Liver (tissue), 9 donors: Measurements from ENCODE around the gene ZNF79. TPM values are rescaled to one million over a fixed set of nuclear protein-coding genes. Genes with fewer than 3 reads are reported as not detected.

ENCODE experiments used
- DNase-seq: peaks from one replicate; pipeline ENCODE4 v3.0.0-alpha.2; 2017; ENCODE audit warnings: low spot score
- H3K27ac ChIP-seq, 2 donors: one replicate each; pipeline ENCODE4 v1.7.0; 2013; ENCODE audit warnings: inconsistent platforms in 2 of 2, low read length in 2 of 2, control low read depth in 1 of 2, low read depth in 1 of 2, mild to moderate bottlenecking in 1 of 2
- H3K27me3 ChIP-seq, 4 donors: one replicate each; pipeline versions ENCODE4 v1.6.1 to v1.7.0; 2013; ENCODE audit warnings: low read length in 3 of 4, inconsistent platforms in 1 of 4, mild to moderate bottlenecking in 1 of 4, moderate library complexity in 1 of 4; ENCODE audit not compliant: control insufficient read depth in 4 of 4, insufficient read depth in 4 of 4
- H3K36me3 ChIP-seq, 4 donors: one replicate each; pipeline versions ENCODE4 v1.6.1 to v1.7.0; 2013; ENCODE audit warnings: low read length in 3 of 4, mild to moderate bottlenecking in 3 of 4, low read depth in 1 of 4, moderate library complexity in 1 of 4; ENCODE audit not compliant: control insufficient read depth in 4 of 4, insufficient read depth in 3 of 4
- H3K4me1 ChIP-seq, 4 donors: one replicate each; pipeline versions ENCODE4 v1.6.1 to v1.7.0; 2013; ENCODE audit warnings: low read length in 3 of 4, mild to moderate bottlenecking in 3 of 4, moderate library complexity in 1 of 4; ENCODE audit not compliant: control insufficient read depth in 4 of 4, insufficient read depth in 4 of 4
- H3K4me3 ChIP-seq, 3 donors: one replicate each; pipeline versions ENCODE4 v1.6.1 to v1.7.0; 2013; ENCODE audit warnings: low read length in 3 of 3, control low read depth in 1 of 3, low read depth in 1 of 3, mild to moderate bottlenecking in 1 of 3
- H3K9ac ChIP-seq, 2 donors: one replicate each; pipeline ENCODE4 v1.7.0; 2013; ENCODE audit warnings: low read length in 2 of 2, mild to moderate bottlenecking in 2 of 2, moderate library complexity in 2 of 2, control low read depth in 1 of 2, low read depth in 1 of 2
- H3K9me3 ChIP-seq, 4 donors: one replicate each; pipeline versions ENCODE4 v1.6.1 to v1.7.0; 2013; ENCODE audit warnings: low read length in 3 of 4; ENCODE audit not compliant: control insufficient read depth in 4 of 4
- ATF3 ChIP-seq: IDR thresholded peaks from 2 replicates; pipeline ENCODE4 v1.6.1; 2016; ENCODE audit warnings: antibody characterized with exemption
- CTCF ChIP-seq: fragments of 150-350 bp; IDR thresholded peaks from 2 replicates; pipeline ENCODE4 v1.5.1; 2017; ENCODE audit warnings: improper control_type of control experiment, low read depth, low read length; ENCODE audit not compliant: missing input control
- EGR1 ChIP-seq, 2 donors: IDR thresholded peaks; 2 replicates each; pipeline ENCODE4 v1.6.1; 2016 to 2018; ENCODE audit warnings: antibody characterized with exemption in 2 of 2, low read depth in 2 of 2
- FOXA1 ChIP-seq: IDR thresholded peaks from 2 replicates; pipeline ENCODE4 v1.6.1; 2016; ENCODE audit warnings: antibody characterized with exemption
- FOXA2 ChIP-seq: IDR thresholded peaks from 2 replicates; pipeline ENCODE4 v1.6.1; 2016; ENCODE audit warnings: antibody characterized with exemption
- GABPA ChIP-seq, 2 donors: IDR thresholded peaks in 1 of 2; conservative IDR thresholded peaks in 1 of 2; 2 replicates each; pipeline ENCODE4 v1.6.1; 2016; ENCODE audit warnings: antibody characterized with exemption in 2 of 2, mild to moderate bottlenecking in 1 of 2, moderate library complexity in 1 of 2
- HNF4A ChIP-seq, 2 donors: conservative IDR thresholded peaks; 2 replicates each; pipeline ENCODE4 v1.6.1; 2016; ENCODE audit warnings: antibody characterized with exemption in 2 of 2, mild to moderate bottlenecking in 2 of 2
- HNF4G ChIP-seq: IDR thresholded peaks from 2 replicates; pipeline ENCODE4 v1.6.1; 2016; ENCODE audit warnings: antibody characterized with exemption
- JUND ChIP-seq, 2 donors: IDR thresholded peaks; 2 replicates each; pipeline ENCODE4 v1.6.1; 2016; ENCODE audit warnings: antibody characterized with exemption in 2 of 2
- MAX ChIP-seq: IDR thresholded peaks from 2 replicates; pipeline ENCODE4 v1.6.1; 2016; ENCODE audit warnings: antibody characterized with exemption
- NR2F2 ChIP-seq: IDR thresholded peaks from 2 replicates; pipeline ENCODE4 v1.6.1; 2016; ENCODE audit warnings: antibody characterized with exemption
- RAD21 ChIP-seq, 2 donors: IDR thresholded peaks; 2 replicates each; pipeline ENCODE4 v1.6.1; 2016; ENCODE audit warnings: antibody characterized with exemption in 2 of 2, mild to moderate bottlenecking in 2 of 2
- RXRA ChIP-seq, 2 donors: IDR thresholded peaks; 2 replicates each; pipeline ENCODE4 v1.6.1; 2017 to 2018; ENCODE audit warnings: antibody characterized with exemption in 2 of 2, mild to moderate bottlenecking in 1 of 2
- TAF1 ChIP-seq: conservative IDR thresholded peaks from 2 replicates; pipeline ENCODE4 v1.6.1; 2016; ENCODE audit warnings: antibody characterized with exemption, mild to moderate bottlenecking
- ZBTB33 ChIP-seq: IDR thresholded peaks from 2 replicates; pipeline ENCODE4 v1.6.1; 2016; ENCODE audit warnings: antibody characterized with exemption
- WGBS: extraction: QIAGEN DNeasy Blood & Tissue Kit; methylation state at CpG from one replicate; pipeline ENCODE4 v1.1.7; 2013; 5-methylcytosine and 5-hydroxymethylcytosine counted together
- polyA plus RNA-seq, 2 donors: library from polyadenylated mRNA; stranded (reverse) in 1 of 2; unstranded in 1 of 2; fragments of 200-250 nt in 1 of 2; fragments of >200 nt in 1 of 2; fragmentation: Nextera tagmentation in 1 of 2; extraction: Ambion mirVana in 1 of 2; gene quantifications; one replicate each; pipeline versions ENCODE4 v1.2.1 to v1.2.3, GENCODE V29; 2013 to 2015
- total RNA-seq, 2 donors: library from RNA; depleted of rRNA; stranded (reverse); fragments of >200 nt; gene quantifications; one replicate each; pipeline ENCODE4 v1.2.3, GENCODE V29; 2014
- donor health status: healthy.
- donor health status: healthy.
- donor health status: healthy.
- donor health status: healthy.
- donor health status: healthy.

Gene ZNF79
- total and polyA plus RNA-seq, 4 donors = 2.2 to 6.9 (median 4.2) TPM

- TF ChIP-seq FOXA1 (no peak), FOXA2 (no peak)
Measured at GRCh38 chr9:127388037-127388855, 35.9 kb upstream of the ZNF79 start (continued).

GRCh38 chr9:127388856-127389238 is 35.3 kb upstream of the ZNF79 start:
- Histone ChIP-seq H3K36me3 (no peaks in the 10 kb centered on the region), H3K9me3 (no peaks in the 10 kb centered on the region), H3K4me1 (no peaks in the 10 kb centered on the region), H3K27me3 (no peaks in the 10 kb centered on the region), H3K9ac (no peak overlapping the region), H3K4me3 (no peak overlapping the region), H3K27ac (no peak overlapping the region)
- WGBS = 78% methylated on average over 6 of the region's 6 CpGs
- no peak for DNase-seq
- no peak for TF ChIP-seq EGR1 (IDR thresholded peaks at IDR 0.05; ENCODE audit: low read depth in 2 of 2)
- TF ChIP-seq MAX = no peak
- TF ChIP-seq RXRA (IDR thresholded peaks at IDR 0.05) = no peak
- no peak for TF ChIP-seq NR2F2
- TF ChIP-seq CTCF = no peak
- no peak for TF ChIP-seq JUND (IDR thresholded peaks at IDR 0.05)
- TF ChIP-seq RAD21 (IDR thresholded peaks at IDR 0.05) = no peak

GRCh38 chr9:127389381-127390247 is 34.6 kb upstream of the ZNF79 start:
- H3K27ac ChIP-seq = no peak overlapping the region
- TF ChIP-seq EGR1 (IDR thresholded peaks at IDR 0.05; ENCODE audit: low read depth in 2 of 2) (no peak), HNF4A (conservative IDR thresholded peaks at IDR 0.05) (peak in 1 of 2 donors; percentile 43), NR2F2 (no peak), HNF4G (no peak), GABPA (IDR thresholded peaks at IDR 0.05 in 1 of 2, conservative IDR thresholded peaks at IDR 0.05 in 1 of 2) (no peak)
- H3K27me3 ChIP-seq = no peaks in the 10 kb centered on the region
- no peak overlapping the region for H3K4me3 ChIP-seq
- no peaks in the 10 kb centered on the region for H3K4me1 ChIP-seq
- H3K9ac ChIP-seq = no peak overlapping the region
- WGBS = 74% methylated on average over 4 of the region's 4 CpGs
- DNase-seq = no peak
- H3K36me3 ChIP-seq = no peaks in the 10 kb centered on the region
- H3K9me3 ChIP-seq = no peaks in the 10 kb centered on the region

GRCh38 chr9:127390248-127390545 is 34.0 kb upstream of the ZNF79 start:
- Histone ChIP-seq H3K9ac (no peak overlapping the region), H3K9me3 (no peaks in the 10 kb centered on the region), H3K27ac (no peak overlapping the region), H3K36me3 (no peaks in the 10 kb centered on the region), H3K4me3 (no peak overlapping the region), H3K27me3 (no peaks in the 10 kb centered on the region), H3K4me1 (no peaks in the 10 kb centered on the region)
- 85% methylated on average over 2 of the region's 2 CpGs for WGBS
- DNase-seq = no peak
- TF ChIP-seq HNF4G (no peak), FOXA2 (no peak), JUND (IDR thresholded peaks at IDR 0.05) (no peak), RAD21 (IDR thresholded peaks at IDR 0.05) (no peak), ZBTB33 (no peak), MAX (no peak), HNF4A (conservative IDR thresholded peaks at IDR 0.05) (no peak), TAF1 (no peak), ATF3 (no peak), RXRA (IDR thresholded peaks at IDR 0.05) (no peak)
